ENCODE results near the gene AFM. TPM values are rescaled to one million over a fixed set of nuclear protein-coding genes. Genes with fewer than 3 reads are reported as not detected.

AFM gene
- not detected for total RNA-seq

GRCh38 chr4:73481358-73481757, at the start of gene AFM:
AFM (plus strand) TSS chr4:73481745; CDS start chr4:73481776, 31 bp downstream.
- TF ChIP-seq, protein P1, sequence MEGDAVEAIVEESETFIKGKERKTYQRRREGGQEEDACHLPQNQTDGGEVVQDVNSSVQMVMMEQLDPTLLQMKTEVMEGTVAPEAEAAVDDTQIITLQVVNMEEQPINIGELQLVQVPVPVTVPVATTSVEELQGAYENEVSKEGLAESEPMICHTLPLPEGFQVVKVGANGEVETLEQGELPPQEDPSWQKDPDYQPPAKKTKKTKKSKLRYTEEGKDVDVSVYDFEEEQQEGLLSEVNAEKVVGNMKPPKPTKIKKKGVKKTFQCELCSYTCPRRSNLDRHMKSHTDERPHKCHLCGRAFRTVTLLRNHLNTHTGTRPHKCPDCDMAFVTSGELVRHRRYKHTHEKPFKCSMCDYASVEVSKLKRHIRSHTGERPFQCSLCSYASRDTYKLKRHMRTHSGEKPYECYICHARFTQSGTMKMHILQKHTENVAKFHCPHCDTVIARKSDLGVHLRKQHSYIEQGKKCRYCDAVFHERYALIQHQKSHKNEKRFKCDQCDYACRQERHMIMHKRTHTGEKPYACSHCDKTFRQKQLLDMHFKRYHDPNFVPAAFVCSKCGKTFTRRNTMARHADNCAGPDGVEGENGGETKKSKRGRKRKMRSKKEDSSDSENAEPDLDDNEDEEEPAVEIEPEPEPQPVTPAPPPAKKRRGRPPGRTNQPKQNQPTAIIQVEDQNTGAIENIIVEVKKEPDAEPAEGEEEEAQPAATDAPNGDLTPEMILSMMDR (IDR thresholded peaks at IDR 0.05; ENCODE audit: low read depth), result no peak

GRCh38 chr4:73431813-73432168, 49.8 kb upstream of the AFM start:
- TF ChIP-seq, protein P1 (IDR thresholded peaks at IDR 0.05; ENCODE audit: low read depth), result no peak

DNA sequence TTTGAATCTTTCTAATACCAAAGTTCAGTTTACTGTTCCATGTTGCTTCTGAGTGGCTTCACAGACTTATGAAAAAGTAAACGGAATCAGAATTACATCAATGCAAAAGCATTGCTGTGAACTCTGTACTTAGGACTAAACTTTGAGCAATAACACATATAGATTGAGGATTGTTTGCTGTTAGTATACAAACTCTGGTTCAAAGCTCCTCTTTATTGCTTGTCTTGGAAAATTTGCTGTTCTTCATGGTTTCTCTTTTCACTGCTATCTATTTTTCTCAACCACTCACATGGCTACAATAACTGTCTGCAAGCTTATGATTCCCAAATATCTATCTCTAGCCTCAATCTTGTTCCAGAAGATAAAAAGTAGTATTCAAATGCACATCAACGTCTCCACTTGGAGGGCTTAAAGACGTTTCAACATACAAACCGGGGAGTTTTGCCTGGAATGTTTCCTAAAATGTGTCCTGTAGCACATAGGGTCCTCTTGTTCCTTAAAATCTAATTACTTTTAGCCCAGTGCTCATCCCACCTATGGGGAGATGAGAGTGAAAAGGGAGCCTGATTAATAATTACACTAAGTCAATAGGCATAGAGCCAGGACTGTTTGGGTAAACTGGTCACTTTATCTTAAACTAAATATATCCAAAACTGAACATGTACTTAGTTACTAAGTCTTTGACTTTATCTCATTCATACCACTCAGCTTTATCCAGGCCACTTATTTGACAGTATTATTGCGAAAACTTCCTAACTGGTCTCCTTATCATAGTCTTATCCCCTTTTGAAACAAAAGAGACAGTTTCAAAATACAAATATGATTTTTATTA, 49.2 kb upstream of the AFM start:
- TF ChIP-seq, protein P1 (IDR thresholded peaks at IDR 0.05; ENCODE audit: low read depth), result no peak

DNA sequence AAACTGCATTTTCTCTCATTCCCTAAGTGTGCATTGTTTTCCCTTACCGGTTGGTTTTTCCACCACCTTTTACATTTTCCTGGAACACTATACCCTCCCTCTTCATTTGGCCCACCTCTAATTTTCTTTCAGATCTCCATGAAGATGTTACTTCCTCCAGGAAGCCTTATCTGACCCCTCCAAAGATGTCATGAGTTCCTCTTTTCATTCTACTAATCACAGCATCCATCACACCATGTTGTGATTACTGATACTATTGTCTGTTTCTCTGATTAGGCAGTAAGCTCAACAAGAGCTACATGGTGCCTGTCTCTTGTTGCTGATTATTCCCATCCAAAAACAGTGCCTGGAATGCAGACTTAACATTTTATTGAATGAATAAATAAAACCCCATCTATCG, 48.4 kb upstream of the AFM start:
- TF ChIP-seq, protein P1 (IDR thresholded peaks at IDR 0.05; ENCODE audit: low read depth), result no peak

DNA sequence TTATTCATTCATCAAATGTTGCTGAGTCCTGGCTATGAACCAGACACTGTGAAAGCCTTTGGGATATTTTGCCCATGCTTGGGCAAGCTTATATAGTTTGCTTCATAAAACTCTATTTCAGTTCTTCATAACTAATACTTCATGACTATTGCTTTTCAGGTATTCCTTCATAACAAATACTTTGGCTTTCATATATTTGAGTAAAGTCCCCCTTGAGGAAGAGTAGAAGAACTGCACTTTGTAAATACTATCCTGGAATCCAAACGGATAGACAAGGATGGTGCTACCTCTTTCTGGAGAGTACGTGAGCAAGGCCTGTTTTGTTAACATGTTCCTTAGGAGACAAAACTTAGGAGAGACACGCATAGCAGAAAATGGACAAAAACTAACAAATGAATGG, 47.2 kb upstream of the AFM start:
- TF ChIP-seq, protein P1 (IDR thresholded peaks at IDR 0.05; ENCODE audit: low read depth), result no peak

DNA sequence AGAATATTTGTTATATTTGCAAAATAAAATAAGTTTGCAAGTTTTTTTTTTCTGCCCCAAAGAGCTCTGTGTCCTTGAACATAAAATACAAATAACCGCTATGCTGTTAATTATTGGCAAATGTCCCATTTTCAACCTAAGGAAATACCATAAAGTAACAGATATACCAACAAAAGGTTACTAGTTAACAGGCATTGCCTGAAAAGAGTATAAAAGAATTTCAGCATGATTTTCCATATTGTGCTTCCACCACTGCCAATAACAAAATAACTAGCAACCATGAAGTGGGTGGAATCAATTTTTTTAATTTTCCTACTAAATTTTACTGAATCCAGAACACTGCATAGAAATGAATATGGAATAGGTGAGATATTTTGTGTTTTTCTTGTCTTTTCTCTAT, 45.6 kb upstream of the AFM start, which contains the start of gene AFP:
Gene AFP, plus strand, starts transcription at position 238 of the 400 bp plus-strand sequence. Its CDS starts 42 bp downstream, at position 280.
- TF ChIP-seq, protein P1 (IDR thresholded peaks at IDR 0.05; ENCODE audit: low read depth), result no peak

DNA sequence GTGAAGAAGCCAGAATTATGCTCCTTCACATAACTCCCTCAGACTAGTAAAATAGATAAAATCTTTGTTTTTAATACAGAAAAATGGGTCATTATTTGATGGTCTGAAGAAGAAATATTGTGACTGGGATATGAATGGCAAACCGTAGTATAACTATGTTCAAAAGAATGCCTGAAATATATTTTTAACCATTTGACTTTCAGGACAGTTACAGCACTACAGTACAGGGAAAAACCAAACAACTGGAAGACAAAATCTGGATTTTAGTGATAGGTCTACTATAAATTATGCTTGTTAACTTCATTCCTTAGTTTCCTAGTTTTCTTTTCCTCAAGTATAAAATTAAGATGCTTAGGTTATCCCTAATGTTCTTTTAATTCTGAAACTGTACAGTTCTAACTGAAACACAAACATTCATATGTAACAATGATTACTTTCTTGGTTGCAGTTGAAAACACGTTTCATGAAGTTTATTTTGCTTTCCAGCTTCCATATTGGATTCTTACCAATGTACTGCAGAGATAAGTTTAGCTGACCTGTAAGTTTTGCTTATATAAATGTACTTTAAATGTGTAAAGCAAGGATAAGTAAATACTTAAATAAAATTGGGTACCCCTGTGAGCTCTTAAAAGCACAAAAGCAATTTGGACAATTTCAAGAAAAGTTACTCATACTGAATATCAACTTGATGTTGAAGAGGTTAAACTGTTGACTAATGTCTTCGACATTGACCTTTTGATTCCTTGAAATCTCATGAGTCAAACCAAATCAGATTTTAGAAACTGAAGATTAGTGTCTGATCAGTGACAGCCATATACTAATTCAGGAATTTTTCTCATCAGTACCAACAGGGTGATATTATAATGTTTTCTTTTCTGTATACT, 44.6 kb upstream of the AFM start:
- TF ChIP-seq, protein P1 (IDR thresholded peaks at IDR 0.05; ENCODE audit: low read depth), result no peak

All from subcutaneous adipose tissue (tissue), 4 donors.